ENCODE data around the gene RPF1.

The RPF1 gene

GRCh38 chr1:84541679-84542078, 62.6 kb downstream of the RPF1 start:
- DNase-seq (ENCODE audit: insufficient read length, low spot score) (no peak), FAIRE-seq (no peak)

Data from GM19239 (cell line).